HG02970 (cell line): ENCODE results near the gene OR4C13.
"Not testable (repeated sequence)": the region's sequence is repeated elsewhere in the genome, so short reads cannot be mapped to it uniquely, and the experiment has no call there.

Experiments used
- ATAC-seq: cut with Tn5 transposase; IDR thresholded peaks from one replicate; pipeline ENCODE4 v1.9.1; 2021; ENCODE audit warnings: mild to moderate bottlenecking, moderate library complexity, moderate number of reproducible peaks; ENCODE audit not compliant: unreplicated experiment, low FRiP score

OR4C13 gene

GRCh38 chr11:49952091-49952490 is at the start of gene OR4C13:
OR4C13 (plus strand) TSS chr11:49952391; CDS start chr11:49952423, 32 bp downstream.
- no peak for ATAC-seq

DNA sequence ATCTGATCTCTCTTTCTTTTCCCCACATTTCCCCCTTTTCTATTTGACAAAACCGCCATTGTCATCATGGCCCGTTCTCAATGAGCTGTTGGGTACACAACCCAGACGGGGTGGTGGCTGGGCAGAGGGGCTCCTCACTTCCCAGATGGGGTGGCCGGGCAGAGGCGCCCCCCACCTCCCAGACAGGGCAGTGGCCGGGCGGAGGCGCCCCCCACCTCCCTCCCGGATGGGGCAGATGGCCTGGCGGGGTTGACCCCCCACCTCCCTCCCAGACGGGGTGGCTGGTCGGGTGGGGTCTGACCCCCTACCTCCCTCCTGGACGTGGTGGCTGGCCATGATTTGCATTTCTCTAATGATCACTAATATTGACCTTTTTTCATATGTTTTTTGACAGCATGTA is 40.7 kb upstream of the OR4C13 start:
- not testable (repeated sequence) for ATAC-seq

GRCh38 chr11:49948701-49949100 is 3.5 kb upstream of the OR4C13 start:
- ATAC-seq, result not testable (repeated sequence)

DNA sequence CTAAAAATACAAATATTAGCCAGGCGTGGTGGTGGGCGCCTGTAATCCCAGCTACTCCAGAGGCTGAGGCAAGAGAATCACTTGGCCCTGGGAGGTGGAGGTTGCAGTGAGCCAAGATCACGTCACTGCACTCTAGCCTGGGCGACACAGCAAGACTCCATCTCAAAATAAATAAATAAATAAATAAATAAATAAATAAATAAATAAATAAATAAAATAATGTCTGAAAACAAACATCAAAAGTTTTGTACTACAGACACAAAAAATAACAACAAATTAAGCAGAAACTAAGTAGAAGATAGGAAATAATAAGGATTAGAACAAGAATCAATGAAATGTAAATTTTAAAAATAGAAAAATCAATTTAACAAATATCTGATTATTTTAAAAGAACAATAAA is 21.2 kb downstream of the OR4C13 start:
- not testable (repeated sequence) for ATAC-seq

DNA sequence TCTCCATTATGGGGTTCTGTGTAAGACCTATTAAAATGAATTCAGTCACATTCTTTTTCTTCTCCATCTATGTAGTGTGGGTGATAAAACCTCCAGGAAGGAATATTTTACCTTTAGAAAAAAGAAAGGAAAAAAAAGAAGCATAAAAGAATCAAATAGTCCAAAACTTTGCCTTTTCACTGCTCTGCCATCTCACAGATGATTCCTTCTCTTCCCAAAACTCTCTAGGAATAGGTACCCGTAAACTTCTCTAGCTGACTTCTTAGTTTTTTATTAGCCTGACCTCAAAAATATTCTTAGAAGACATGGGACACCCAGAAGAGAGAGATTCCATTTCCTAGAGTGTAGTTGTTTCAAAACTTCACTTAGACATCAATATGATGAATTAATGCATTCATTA is 30.2 kb downstream of the OR4C13 start, which contains the start of gene OR4C12:
Gene OR4C12, minus strand, starts transcription at position 101 of the 400 bp plus-strand sequence. Its CDS starts 34 bp downstream, at position 67.
- ATAC-seq, result not testable (repeated sequence)

GRCh38 chr11:49995565-49995964 is 43.4 kb downstream of the OR4C13 start:
- ATAC-seq, result no peak
